22Rv1 (cell line): ENCODE measurements around the gene DNMBP.
"Not testable (repeated sequence)": the region's sequence is repeated elsewhere in the genome, so short reads cannot be mapped to it uniquely, and the experiment has no call there.

Experiments
- H3K27ac ChIP-seq: fragments of 450-650 bp; 2 replicates; pipeline ENCODE4 v1.5.1; 2017
- CTCF ChIP-seq: fragments of 450-650 bp; IDR thresholded peaks from 2 replicates; pipeline ENCODE4 v1.5.1; 2017; ENCODE audit warnings: mild to moderate bottlenecking
- ZFX ChIP-seq: fragments of 450-650 bp; IDR thresholded peaks from 2 replicates; pipeline ENCODE4 v1.6.1; 2017; ENCODE audit warnings: antibody characterized with exemption, borderline replicate concordance

Gene DNMBP

GRCh38 chr10:99874341-99875085, 135.2 kb downstream of the DNMBP start:
- TF ChIP-seq CTCF (no peak), ZFX (no peak)
- peak overlapping the region; percentile 65 for H3K27ac ChIP-seq

- TF ChIP-seq ZFX (no peak), CTCF (no peak)
- H3K27ac ChIP-seq: peak overlapping the region; percentile 65
Measured at GRCh38 chr10:99873846-99874245, 135.9 kb downstream of the DNMBP start.

- TF ChIP-seq ZFX (no peak), CTCF (no peak)
- peak overlapping the region; percentile 65; the same call in 1 of the 2 replicates for H3K27ac ChIP-seq
Measured at GRCh38 chr10:99872367-99873162, 137.2 kb downstream of the DNMBP start.

- TF ChIP-seq ZFX (no peak), CTCF (no peak)
- no peak overlapping the region for H3K27ac ChIP-seq
Measured at GRCh38 chr10:99870123-99870730, 139.5 kb downstream of the DNMBP start.

- TF ChIP-seq CTCF: no peak
- no peak for TF ChIP-seq ZFX
- no peak overlapping the region for H3K27ac ChIP-seq
Measured at GRCh38 chr10:99869581-99870122, 140.1 kb downstream of the DNMBP start.

- not testable (repeated sequence) for H3K27ac ChIP-seq
Measured at GRCh38 chr10:99867250-99867649, 142.5 kb downstream of the DNMBP start.

- H3K27ac ChIP-seq: not testable (repeated sequence)
Measured at GRCh38 chr10:99863535-99864240, 146.1 kb downstream of the DNMBP start.
